HG03558 (cell line): ENCODE results near the gene CD44.

Experiments
- ATAC-seq: cut with Tn5 transposase; IDR thresholded peaks from one replicate; pipeline ENCODE4 v1.9.1; 2021; ENCODE audit warnings: moderate number of reproducible peaks; ENCODE audit not compliant: unreplicated experiment; ENCODE audit errors: extremely low read depth

The CD44 gene

GRCh38 chr11:35111161-35112055 lies 27.6 kb upstream of the CD44 start:
- no peak for ATAC-seq

GRCh38 chr11:35112056-35112845 lies 26.7 kb upstream of the CD44 start:
- ATAC-seq = no peak

- ATAC-seq = no peak
Observed at GRCh38 chr11:35112846-35113105, 26.2 kb upstream of the CD44 start.

GRCh38 chr11:35114906-35115687 lies 23.9 kb upstream of the CD44 start:
- ATAC-seq = no peak

- no peak for ATAC-seq
Observed at GRCh38 chr11:35115688-35116030, 23.3 kb upstream of the CD44 start.

GRCh38 chr11:35116245-35116644 lies 22.7 kb upstream of the CD44 start:
- ATAC-seq = no peak

GRCh38 chr11:35116762-35117640 lies 22.0 kb upstream of the CD44 start:
- ATAC-seq = no peak

- peak; percentile 63 for ATAC-seq
Observed at GRCh38 chr11:35118906-35119305, 20.1 kb upstream of the CD44 start.

- no peak for ATAC-seq
Observed at GRCh38 chr11:35121326-35121865, 17.6 kb upstream of the CD44 start.

- no peak for ATAC-seq
Observed at GRCh38 chr11:35122308-35122707, 16.7 kb upstream of the CD44 start.

- peak; percentile 37 for ATAC-seq
Observed at GRCh38 chr11:35126000-35126878, 12.7 kb upstream of the CD44 start.

GRCh38 chr11:35126879-35127581 lies 11.9 kb upstream of the CD44 start:
- ATAC-seq = no peak

GRCh38 chr11:35127619-35128018 lies 11.4 kb upstream of the CD44 start:
- ATAC-seq = no peak

- no peak for ATAC-seq
Observed at GRCh38 chr11:35131094-35131493, 7.9 kb upstream of the CD44 start.

GRCh38 chr11:35131886-35132285 lies 7.1 kb upstream of the CD44 start:
- no peak for ATAC-seq

- no peak for ATAC-seq
Observed at GRCh38 chr11:35133656-35134055, 5.3 kb upstream of the CD44 start.

GRCh38 chr11:35134403-35135148 lies 4.4 kb upstream of the CD44 start:
- no peak for ATAC-seq

GRCh38 chr11:35135222-35135621 lies 3.7 kb upstream of the CD44 start:
- no peak for ATAC-seq
